ENCODE measurements around the gene TIAM2. TPM values are rescaled to one million over a fixed set of nuclear protein-coding genes. Genes with fewer than 3 reads are reported as not detected.

Gene TIAM2
- total RNA-seq, 4 donors from 2014 or later = 9.2 to 18.2 (median 11.4) TPM

DNA sequence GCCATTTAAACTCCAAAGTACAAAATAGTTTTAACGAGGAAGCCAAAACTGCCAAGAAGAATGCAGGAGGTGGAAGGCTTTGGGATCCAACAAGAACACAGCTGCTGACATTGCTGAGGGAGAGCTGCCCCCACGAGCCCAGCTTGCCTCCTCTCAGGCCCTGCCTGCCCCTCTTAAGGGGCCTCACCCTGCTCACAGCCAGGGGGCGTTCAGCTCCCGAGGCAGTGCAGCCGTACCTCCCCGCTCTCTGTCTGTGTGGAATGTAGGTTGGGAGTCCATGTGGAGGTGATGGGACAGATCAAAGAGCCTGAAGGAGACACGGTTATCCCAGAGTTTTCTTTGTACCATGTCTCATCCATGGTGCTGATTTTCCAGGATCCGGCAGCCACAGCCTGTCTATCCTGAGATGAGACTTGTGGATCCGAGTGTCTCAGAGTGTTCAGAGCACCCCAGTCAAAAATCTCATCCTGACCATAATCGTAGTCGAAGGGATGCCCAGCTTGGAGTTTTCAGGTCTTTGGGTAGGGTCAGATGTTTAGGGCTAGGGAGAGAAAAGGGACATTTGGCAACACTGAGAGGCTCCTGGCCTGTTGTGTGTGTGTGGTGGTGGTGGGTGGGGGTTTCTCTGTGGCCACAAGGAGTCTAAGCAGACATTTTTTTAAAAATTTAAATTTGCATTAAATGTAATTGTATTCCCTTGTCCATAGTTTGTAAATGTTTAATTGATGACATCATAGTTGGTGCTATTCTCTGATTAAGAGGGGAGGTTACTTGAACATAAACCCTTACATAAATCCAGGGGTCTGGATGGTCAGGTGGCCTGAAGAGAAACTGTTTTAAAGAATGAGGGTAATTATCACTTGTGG is 157.3 kb downstream of the TIAM2 start:
- WGBS, 2 donors = 69 to 75% methylated on average over 10 to 11 of the region's 11 CpGs
- no peak overlapping the region for H3K27ac ChIP-seq
- no peaks in the 10 kb centered on the region for H3K27me3 ChIP-seq
- no peak for DNase-seq (ENCODE audit: low spot score in 2 of 2)
- H3K9me3 ChIP-seq = no peaks in the 10 kb centered on the region
- no peak overlapping the region for H3K4me3 ChIP-seq
- TF ChIP-seq POLR2A (IDR thresholded peaks at IDR 0.05) (no peak), EP300 (IDR thresholded peaks at IDR 0.05) (no peak)
- TF ChIP-seq, protein P1, sequence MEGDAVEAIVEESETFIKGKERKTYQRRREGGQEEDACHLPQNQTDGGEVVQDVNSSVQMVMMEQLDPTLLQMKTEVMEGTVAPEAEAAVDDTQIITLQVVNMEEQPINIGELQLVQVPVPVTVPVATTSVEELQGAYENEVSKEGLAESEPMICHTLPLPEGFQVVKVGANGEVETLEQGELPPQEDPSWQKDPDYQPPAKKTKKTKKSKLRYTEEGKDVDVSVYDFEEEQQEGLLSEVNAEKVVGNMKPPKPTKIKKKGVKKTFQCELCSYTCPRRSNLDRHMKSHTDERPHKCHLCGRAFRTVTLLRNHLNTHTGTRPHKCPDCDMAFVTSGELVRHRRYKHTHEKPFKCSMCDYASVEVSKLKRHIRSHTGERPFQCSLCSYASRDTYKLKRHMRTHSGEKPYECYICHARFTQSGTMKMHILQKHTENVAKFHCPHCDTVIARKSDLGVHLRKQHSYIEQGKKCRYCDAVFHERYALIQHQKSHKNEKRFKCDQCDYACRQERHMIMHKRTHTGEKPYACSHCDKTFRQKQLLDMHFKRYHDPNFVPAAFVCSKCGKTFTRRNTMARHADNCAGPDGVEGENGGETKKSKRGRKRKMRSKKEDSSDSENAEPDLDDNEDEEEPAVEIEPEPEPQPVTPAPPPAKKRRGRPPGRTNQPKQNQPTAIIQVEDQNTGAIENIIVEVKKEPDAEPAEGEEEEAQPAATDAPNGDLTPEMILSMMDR (IDR thresholded peaks at IDR 0.05) = no peak
- peaks cover 0 to 3% (median 0%) of the 10 kb centered on the region in 4 donors for H3K4me1 ChIP-seq
- no peaks in the 10 kb centered on the region for H3K36me3 ChIP-seq

DNA sequence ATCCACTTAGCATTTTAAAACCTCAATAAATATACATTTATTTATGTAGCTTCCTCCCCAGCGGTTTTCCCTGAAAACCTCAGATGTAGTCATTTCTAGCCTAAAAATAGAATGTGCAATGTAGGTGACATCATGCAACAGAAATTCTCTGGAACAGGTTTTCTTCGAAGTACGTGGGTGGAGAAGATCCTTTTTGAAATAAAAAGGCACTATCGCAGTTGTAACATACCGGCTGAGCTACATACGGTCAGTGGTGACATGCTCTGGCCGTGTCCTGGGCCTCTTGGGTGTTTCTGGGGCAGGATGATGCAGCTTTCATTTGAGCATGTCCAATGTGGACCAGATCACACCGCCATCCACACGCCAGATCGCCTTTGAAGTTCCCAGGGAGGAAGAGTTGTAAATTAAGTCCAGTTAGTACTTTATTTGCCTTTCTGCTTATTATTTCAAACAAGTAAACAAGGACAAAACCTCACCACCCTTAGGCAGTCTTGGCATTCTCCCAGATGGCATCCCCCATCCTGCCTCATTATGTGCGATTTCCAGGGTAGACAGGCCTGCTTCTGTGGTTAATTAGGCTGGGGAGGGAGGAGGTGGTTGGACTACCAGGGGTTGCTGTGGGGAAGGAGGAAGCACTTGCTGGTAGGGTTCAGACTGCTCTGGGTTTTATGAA is 159.2 kb downstream of the TIAM2 start:
- no peak for DNase-seq (ENCODE audit: low spot score in 2 of 2)
- WGBS, 2 donors = 55 to 63% methylated on average over 11 of the region's 11 CpGs
- Histone ChIP-seq H3K36me3 (no peaks in the 10 kb centered on the region), H3K27me3 (no peaks in the 10 kb centered on the region), H3K9me3 (no peaks in the 10 kb centered on the region), H3K4me3 (no peak overlapping the region), H3K4me1 (peaks cover 0 to 8% (median 0%) of the 10 kb centered on the region in 4 donors), H3K27ac (no peak overlapping the region)
- TF ChIP-seq POLR2A (IDR thresholded peaks at IDR 0.05) (no peak), EP300 (IDR thresholded peaks at IDR 0.05) (no peak)
- TF ChIP-seq, protein P1 (IDR thresholded peaks at IDR 0.05) = no peak

DNA sequence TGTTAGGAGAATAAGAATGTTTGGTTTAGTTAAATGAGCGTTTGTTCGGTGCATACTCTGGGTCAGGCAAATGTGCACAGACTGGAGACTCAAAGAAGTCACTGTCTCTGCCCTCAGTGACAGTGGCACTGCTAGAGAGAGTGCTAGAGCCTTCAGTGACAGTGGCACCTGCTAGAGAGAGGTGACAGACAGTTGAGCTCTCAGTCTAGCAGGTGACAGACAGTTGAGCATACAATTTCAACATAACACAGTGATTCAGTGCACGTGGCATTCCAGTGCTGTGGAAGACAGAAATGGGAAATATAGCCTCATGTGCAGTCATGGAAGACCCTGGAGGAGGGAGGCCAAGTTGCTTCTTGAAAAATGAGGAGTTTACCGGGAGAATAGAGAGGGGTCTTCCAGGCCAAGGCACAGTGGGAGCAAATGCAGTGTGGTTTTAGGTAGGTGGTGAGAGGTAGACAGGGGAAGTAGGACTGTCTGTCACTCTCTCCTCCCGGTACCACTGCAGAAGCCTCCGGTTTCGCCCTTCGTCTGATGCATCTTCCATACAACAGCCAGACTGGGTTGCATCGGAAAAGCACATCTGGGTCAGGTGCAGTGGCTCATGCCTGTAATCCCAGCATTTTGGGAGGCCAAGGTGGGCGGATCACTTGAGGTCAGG is 160.8 kb downstream of the TIAM2 start:
- Histone ChIP-seq H3K4me1 (peaks cover 0 to 8% (median 0%) of the 10 kb centered on the region in 4 donors), H3K9me3 (no peaks in the 10 kb centered on the region), H3K27me3 (no peaks in the 10 kb centered on the region), H3K36me3 (no peaks in the 10 kb centered on the region), H3K27ac (no peak overlapping the region), H3K4me3 (no peak overlapping the region)
- DNase-seq (ENCODE audit: low spot score in 2 of 2) = no peak
- 86 to 87% methylated on average over 10 of the region's 10 CpGs for WGBS, 2 donors
- TF ChIP-seq, protein P1 (IDR thresholded peaks at IDR 0.05) = no peak
- TF ChIP-seq POLR2A (IDR thresholded peaks at IDR 0.05) = no peak
- no peak for TF ChIP-seq EP300 (IDR thresholded peaks at IDR 0.05)

DNA sequence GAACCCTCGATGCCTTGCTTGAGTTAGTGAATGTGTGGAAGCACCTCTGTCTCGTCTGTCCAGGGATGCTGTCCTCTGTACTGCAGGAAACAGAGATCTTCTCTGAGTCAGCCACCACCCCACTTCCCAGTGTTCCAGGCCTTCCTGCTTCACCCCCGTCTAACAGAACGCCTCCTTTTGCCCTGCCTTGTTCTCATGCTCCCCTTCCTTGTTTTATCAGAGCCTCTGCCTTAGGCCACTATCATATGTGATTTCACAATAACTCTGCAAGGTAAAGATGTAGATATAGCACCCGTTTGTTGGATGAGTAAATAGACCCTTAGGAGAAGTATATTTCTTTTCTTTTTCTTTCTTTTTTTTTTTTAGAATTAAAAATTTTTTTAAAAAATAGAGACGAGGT is 162.0 kb downstream of the TIAM2 start:
- DNase-seq (ENCODE audit: low spot score in 2 of 2) = no peak
- Histone ChIP-seq H3K9me3 (no peaks in the 10 kb centered on the region), H3K27me3 (no peaks in the 10 kb centered on the region), H3K4me3 (no peak overlapping the region), H3K4me1 (peaks cover 0 to 8% (median 0%) of the 10 kb centered on the region in 4 donors), H3K36me3 (no peaks in the 10 kb centered on the region), H3K27ac (no peak overlapping the region)
- no peak for TF ChIP-seq EP300 (IDR thresholded peaks at IDR 0.05)
- TF ChIP-seq, protein P1 (IDR thresholded peaks at IDR 0.05) = no peak
- TF ChIP-seq POLR2A (IDR thresholded peaks at IDR 0.05) = no peak
- WGBS, 2 donors = 83 to 87% methylated on average over 6 of the region's 6 CpGs

Measured in tibial nerve (tissue), 4 donors.